ENCODE measurements around the gene ALK.
"Not testable (repeated sequence)": the region's sequence is repeated elsewhere in the genome, so short reads cannot be mapped to it uniquely, and the experiment has no call there.

Gene ALK

DNA sequence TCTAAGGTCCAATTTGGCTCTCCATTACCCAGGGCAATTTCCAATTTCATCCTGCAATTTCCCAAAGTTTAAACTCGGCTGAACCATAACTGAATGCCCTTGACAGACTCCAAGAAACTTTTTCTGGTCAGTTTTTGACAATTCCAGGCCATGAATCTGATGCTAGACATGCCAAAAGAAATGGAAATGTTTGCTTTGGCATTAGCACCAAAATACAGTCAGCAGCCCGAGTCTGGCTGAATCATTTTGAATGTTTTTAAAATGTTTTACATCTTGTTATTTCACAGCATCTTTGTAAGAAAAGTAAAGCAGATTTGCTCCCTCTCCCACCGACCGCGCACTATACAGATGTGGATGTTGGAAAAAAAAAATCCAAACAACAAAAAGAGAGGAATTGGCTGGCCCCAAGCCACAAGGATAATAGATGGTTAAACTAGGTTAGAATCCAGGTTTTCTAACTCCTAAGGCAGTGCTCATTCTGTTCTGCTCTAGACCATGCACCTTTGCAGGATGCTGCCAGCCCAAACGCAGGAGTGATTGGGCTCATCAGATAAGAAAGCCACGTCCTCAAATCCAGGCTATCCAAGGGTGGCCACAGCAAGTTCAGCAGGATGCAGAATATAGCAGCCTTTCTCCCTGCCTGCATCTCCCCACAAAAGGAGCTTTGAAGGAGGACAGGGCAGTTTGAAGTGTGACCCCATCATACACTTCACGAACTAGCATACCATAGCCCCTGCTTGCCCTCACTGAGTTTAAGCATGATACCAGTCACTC lies 167.5 kb downstream of the ALK start:
- no peak for FAIRE-seq

DNA sequence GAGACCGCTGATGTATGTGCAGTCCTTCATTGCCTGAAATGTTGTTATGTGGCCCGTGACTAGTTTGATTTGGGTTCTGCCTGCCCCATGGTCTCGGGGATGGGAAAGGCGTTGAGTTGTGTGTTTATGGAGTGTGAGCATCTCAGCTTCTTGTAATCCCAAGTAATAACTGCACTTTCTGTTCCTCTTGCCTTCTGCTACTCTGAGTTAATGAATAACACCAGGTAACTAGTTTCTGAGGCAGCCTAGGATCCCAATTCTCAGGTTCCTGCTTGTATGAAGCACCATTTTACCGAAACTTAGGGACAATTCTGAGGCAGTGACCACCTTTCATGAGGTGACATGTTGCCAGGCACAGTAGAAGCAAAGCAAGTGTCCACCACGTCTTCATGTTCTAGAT lies 170.0 kb downstream of the ALK start:
- FAIRE-seq = no peak

DNA sequence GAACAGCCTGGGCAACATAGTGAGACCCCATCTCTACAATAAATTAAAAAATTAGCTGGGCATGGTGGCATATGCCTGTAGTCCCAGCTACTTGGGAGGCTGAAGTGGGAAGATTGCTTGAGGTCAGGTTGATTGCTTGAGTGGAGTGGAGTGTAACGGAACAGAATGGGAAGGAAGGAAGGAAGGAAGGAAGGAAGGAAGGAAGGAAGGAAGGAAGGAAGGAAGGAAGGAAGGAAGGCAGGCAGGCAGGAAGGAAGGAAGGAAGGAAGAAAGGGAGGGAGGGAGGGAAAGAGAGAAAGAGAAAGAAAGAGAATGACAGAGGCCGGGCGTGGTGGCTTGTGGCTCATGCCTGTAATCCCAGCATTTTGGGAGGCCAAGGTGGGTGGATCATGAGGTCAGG lies 170.9 kb downstream of the ALK start:
- not testable (repeated sequence) for FAIRE-seq

DNA sequence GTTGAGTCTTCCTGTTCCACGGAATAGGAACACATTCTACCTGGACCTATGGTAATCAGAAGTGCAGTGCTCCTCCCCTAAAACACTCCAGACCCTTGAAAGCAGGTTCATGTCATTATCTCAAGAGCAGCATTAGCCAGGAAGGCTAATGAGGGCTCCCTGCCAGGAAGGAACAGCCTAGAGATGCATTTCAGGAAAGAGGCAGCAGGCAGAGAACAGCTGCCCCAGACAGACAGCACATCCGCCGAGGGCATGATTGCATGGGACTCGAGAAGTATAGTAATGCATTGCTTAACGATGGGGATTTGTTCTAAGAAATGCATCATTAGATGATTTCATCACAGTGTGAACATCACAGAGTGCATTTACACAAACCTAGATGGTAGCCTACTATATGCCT lies 171.5 kb downstream of the ALK start:
- no peak for FAIRE-seq

DNA sequence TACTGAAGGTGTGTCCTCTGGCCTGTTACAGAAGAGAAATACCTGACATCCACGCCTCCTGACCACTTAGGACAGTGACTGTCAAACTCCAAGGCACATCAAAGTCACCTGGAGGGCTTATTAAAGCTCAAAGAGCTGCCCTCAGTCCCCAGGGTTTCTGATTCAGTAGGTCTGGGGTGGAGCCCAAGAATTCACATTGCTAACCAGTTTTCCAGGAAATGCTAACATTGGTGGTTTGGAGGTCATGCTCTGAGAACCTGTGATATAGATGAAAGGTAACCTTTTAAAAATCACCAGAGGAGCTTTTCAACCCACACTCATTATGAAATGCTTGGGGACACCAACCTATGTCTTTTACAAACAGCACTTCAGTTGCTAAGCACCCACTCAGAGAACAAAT lies 172.3 kb downstream of the ALK start:
- no peak for FAIRE-seq

DNA sequence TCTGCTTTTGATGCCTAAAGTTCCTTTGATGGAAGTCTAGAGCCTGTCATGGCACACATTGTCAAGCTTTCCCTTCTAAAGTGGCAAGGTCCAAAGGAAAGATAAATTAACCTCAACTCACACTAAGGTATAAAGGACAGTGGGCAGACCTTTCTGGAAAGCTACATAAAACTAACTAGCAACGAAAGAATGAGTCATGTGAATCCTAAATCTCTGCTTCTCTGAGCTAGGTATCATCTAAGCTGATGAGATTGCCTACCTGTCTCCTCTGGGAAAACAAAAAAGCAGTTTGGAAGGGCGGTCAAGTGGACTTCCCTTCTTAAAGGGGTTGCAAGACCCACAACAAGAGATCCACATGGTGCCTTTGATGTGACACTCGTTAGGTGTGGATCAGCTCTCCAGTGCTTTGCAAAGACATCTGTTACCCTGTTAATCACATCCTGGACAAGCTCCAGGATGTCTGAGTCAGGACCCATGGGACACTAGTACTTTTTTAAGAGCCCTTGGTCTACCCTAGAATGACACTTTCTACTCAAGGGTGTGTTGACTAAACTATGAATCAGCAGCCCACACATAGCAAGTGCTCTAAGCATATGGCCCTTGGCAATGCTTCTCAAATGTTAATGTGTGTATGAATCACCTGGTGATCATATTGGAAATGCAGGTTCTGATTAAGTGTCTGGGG lies 173.5 kb downstream of the ALK start:
- no peak for FAIRE-seq

DNA sequence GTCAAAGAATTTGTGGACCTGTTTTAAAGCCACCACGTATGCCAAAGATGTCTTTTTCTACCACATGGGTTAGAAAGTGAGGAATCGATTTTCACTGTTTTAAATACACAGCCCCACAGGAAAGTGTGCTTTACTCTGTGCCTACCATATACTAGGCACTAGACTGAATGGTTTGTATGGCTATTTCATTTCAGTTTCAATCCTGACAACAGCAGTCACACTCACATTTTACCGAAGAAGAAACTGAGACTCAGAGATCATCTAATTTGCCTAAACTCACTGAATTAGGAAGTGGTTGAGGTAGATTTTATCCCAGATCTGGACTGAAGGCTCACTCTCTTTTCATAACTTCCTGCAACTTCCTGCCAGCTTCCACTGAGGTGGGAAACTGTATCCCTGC lies 176.4 kb downstream of the ALK start:
- no peak for FAIRE-seq

DNA sequence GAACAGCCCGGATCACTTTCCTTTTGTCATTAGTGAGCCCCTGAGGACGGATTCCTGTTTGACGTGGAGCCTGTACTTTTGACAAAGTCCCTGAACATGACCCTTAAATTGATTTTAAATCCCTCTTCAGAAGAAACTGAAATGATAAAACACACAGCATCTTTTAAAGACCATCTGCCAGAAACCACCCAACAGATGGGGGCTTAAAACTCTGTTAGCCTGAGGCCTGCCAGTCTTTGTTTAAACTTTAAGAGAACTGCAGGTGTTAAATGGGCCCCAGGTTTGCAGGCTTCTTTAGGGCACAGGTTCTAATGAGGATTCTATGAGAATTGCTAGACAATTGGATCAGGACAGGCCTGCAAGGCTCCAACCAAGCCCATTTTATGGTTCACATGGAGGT lies 177.9 kb downstream of the ALK start:
- FAIRE-seq = no peak

DNA sequence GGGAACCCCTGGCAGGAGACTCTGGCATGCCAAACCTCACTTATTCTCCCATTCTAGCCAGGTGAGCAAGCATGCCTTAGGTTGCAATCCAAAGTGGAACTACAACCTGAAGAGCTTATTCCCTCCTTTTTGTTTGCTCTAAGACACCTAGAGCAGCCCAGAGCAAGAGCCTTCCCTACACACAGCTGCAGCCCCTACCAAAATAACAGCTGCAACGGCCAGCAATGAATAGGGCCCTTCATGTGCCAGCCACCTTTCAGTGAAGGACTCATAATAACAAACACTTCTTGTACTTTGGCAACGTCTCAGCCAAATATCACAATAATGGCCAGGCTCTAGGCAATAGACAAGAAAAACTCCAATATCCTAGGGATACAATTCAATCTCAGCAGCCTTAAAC lies 178.7 kb downstream of the ALK start:
- no peak for FAIRE-seq

DNA sequence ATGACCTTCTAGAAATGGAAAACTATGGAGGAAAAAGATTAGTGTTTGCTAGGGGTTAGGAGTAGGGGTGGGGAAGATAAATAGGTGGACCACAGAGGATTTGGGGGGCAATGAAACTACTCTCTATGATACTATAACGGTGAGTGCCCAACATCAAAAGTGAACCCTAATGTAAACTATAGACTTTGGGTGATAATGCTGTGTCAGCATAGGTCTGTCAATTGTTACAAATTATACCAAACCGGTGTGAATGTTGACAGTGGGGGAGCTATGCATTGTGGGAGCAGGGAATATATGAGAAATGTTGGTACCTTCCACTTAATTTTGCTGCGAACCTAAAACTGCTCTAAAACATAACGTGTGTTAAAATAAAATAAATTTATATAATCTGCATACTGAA lies 180.3 kb downstream of the ALK start:
- FAIRE-seq = no peak

DNA sequence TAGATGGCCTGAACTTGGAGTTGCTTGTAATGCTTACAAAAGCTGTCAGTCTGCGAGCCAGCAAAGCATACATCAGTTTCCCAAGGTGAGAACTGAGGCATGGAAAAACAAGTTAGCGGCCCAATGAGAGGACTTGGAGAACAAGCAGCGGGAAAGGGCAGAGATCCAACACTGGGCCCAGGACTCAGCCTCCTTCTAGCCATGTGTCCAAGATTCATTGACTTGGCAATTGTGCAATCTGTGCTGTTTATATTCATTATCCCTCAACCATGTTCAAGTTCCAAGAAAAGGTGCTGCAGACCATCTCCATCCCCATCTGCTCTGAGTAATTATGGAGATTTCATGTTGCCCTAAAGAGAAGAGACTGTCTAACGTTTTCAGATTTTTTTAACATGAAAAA lies 187.4 kb downstream of the ALK start:
- FAIRE-seq = no peak

DNA sequence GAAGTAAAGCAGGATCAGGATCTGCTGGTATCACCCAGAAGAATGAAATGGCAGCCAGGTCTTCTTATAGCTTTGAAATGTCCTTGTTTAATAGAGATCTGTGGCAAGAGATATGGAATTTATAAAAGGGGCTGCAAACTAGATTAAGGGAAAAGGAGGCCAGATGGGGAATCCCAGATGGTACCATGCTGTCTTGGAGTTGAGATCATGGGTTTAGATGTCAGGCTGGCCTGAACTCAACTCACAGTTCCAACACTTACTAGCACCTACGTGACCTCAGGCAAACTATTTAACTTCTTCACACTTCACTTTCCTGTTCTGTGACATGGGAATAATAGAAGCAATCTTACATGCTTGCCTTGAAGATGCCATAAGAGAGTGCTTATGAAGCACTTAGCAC lies 188.2 kb downstream of the ALK start:
- no peak for FAIRE-seq

DNA sequence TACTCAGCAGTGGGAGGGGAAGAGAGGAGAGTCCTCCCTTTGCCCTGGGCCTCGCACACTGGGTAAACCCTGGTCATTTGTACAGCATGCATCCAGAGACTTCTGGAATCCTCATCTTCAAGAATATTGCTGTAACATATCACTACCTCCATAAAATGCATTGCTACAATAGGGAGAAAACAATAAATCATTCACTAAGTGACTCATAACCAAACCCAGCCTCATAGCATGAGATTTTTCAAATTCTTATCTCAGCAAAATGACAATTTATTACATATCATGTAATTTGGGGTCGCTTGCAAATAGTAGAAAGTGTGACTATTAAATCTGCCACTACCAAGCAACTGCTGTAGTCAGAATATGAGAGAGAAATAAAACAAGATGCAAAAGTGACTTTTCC lies 189.4 kb downstream of the ALK start:
- FAIRE-seq = no peak

DNA sequence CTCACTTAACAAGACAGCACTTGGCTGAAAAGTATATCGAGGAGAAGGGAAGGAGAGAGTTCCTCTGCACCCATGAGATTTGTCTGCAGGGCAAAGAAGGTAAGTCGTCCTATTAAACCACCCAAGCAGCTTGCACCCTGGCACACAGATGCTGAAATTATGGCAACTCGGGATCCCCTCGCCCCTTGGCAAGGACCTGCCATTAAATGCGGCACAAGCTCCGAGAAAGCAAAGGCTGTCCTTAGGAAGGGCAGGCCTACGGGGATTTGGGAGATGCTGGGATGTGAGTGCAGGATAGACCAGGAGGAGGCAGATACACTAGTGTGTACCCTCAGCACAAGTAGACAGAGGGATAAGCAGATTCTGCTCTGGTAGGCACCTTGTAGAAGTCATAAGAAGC lies 191.5 kb downstream of the ALK start:
- FAIRE-seq = no peak

DNA sequence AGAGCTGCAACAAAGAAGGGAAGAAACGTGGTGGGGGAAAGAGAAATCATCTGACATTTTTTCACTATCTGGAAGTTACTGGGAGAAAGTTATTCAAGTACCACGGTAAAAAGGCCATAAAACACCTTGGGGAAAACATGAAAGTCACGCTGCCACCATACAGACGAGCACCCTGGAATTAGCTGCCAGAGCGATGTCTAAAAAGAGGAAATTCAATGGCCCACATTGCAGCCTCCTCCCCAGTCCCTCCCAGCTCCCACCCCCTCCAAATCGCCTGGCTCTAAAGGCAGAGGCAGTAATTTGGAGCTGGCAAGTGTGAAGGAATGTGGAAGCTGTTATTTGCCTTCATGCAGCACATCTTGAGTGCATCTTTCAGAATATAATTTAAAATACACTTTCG lies 192.0 kb downstream of the ALK start:
- no peak for FAIRE-seq

DNA sequence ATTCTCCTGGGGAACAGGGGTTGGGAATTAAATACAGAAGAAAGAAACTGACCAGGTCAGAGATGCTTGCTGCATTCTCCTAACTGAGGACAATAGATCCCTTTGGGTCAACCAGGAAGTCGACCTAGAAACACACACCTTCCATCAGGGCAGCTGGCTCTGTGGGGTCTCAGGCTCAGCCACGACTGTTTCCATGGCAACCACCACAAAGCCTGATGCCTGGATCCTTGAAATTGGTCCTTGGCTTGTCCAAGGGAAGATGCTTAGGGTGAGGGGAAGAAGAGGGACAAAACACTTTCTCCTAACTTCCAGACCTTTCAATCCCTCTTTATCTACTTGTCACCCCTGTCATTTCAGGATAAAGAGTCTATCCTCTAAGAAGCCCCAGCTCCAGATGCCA lies 194.4 kb downstream of the ALK start:
- no peak for FAIRE-seq

DNA sequence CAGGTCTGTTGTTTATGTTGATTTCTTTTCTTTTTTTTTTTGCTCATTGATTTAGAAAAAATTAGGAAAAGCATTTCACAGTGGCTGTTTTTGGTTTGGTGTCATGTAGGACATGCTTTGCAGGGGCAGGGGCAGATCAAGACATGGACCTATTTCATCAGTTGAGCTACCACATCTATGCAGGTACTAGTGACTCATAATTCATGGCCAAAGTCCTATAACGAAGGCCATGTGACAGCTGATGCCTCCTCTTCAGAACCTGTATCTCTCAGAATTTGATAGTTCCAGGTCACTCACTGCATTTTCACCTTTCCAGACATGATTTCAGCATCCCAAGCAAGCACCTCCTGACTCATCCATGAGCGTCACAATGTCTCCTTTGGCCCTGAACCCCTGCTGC lies 195.8 kb downstream of the ALK start:
- FAIRE-seq = no peak

DNA sequence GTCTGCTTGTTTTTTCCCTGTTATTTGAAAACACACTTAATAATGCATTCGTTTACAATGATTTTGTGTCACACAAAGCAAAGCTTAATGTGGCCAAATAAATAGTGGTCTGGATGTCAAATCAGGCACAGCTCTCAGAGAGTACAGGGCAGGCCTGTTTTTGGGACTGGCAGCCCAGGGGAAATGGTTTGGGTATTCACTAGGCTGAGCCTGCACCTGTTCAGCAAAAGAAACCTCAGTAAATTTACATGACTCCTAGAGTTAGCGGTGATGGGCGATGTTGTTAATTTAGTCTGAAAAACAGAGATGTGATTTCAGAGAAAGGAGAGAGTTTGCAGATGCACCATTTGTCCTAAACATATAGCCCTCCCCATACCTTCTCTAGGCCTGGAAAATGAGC lies 197.1 kb downstream of the ALK start:
- FAIRE-seq = no peak

DNA sequence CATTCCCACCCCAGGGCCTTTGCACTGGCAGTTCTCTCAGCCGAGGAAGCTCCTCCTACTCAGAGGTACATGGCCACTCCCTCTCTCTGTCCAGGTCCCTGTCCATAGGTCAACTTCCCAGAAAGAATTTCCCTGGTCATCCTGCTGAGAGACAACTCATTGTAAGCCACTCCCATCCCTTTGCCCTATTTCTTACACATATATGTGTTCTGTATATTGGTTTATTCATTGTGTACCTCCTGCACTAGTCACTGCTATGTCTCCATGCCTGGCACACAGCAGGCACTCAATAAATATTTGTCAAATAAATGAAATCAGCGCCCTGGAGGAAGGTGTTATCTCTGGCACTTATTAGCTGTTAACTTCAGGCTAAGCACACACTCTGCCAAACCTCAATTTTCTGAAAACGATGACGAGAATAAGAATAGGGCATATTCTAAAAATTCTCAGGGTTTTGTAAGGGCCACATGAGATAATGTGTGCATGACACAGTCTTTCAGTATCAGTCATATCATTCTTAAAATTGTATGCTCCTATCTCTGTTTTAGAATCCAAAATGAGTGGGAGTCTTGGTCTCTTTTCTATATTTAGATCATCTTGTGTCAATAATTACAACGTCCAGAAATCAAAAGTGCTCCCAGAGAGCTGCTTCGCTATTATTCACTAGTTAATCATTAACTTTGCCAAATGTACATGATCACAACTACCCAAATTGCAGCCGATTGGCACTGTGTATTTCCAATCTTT lies 198.0 kb downstream of the ALK start:
- no peak for FAIRE-seq

DNA sequence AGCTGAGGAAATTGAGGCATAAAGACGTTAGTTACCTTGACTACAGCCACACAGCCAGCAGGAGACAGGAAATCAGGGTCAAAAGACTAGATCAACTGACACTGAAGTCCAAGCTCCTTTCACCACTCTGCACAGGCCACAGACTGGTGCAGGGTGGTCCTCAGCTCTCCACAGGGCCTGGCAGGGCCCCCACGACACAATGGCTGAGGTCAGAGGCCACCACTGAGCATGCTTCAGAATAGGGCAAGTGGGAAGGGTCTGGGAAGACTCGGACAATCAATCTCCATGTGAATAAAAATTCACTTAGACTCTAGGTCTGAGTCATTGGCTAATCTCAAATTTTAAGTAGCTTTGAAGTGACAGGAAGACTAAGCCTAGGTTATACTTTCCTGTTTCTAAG lies 201.7 kb downstream of the ALK start:
- no peak for FAIRE-seq

DNA sequence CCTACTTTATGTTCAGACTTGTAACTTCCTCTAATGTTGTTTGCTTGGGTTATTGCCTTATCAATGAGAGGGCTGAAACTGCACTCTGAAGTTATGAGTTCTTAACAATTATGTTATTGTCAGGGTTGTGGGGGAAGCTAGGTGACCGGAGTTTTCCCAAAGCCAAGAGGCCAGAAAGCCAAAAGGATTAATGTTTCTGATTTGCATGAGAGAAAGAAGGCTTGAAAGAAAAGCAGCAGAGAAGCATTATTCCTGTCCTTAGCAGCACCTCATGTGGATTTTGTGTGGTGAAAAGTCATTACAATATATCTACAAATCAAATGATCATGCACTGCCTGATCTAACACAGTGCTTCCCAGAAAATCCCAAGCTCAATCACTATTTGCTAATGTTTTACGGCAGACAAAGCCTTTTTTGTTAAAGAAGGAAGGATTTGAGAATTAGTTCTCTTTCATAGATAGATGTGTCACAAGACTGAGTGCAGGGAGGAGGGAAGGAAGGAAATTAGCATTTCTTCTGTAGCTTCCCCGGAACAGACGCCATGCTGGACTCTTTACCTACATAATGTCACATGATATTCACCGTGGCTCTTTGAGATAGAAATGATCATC lies 203.2 kb downstream of the ALK start:
- FAIRE-seq = no peak

DNA sequence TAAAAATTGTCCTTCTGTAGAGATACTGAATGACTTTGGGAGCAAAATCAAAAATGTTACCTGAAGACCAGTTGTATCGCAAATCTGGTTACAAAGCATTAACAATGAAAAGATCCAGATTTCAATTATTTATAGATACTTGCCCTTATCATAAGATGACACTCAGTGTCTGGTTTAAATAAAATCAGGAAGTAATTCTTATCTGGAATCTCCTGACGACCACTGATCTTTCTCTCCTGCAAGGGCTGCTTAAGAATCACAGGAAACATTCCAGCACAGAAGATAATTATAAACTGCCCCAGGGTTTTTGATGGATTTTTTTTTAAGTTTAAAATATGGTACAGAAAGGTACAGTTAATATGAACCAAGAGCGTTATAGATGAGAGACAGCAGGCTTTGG lies 205.7 kb downstream of the ALK start:
- FAIRE-seq = no peak

DNA sequence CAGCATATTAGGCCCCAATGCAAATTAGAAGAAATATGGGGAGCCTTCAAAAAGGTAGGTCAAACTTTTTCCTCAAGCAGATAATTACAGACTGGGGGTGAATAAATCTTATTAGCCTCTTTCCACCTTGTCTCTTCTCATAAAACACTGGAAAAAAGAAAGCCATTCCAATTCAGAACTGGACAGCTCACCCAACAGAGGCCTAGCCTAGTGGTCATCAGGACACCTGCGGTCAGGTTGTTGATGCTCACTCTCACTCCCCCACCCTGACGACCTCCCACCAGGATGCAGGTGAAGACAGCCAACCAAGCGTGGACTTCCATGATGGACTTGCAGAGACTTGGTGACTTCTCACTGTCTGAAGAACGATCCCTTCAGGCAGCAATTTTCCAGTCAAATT lies 207.1 kb downstream of the ALK start:
- no peak for FAIRE-seq

Data from TTC549 (cell line).